NCI-H2107 (cell line): ENCODE measurements around the gene ZMYND11.
"Not testable (repeated sequence)": the region's sequence is repeated elsewhere in the genome, so short reads cannot be mapped to it uniquely, and the experiment has no call there.

ENCODE experiments used
- DNase-seq: peaks from one replicate; lab custom pipeline; 2025; lab: John Stamatoyannopoulos, UW

ZMYND11 gene

GRCh38 chr10:282294-283139 is 147.3 kb downstream of the ZMYND11 start:
- no peak for DNase-seq

GRCh38 chr10:283140-283479 is 147.9 kb downstream of the ZMYND11 start:
- no peak for DNase-seq

GRCh38 chr10:283916-284356 is 148.7 kb downstream of the ZMYND11 start:
- DNase-seq, result no peak

- DNase-seq, result no peak
Measured at GRCh38 chr10:285216-285615, 150.0 kb downstream of the ZMYND11 start.

GRCh38 chr10:287026-287709 is 151.9 kb downstream of the ZMYND11 start:
- DNase-seq, result no peak

- no peak for DNase-seq
Measured at GRCh38 chr10:287814-288213, 152.6 kb downstream of the ZMYND11 start.

- DNase-seq, result no peak
Measured at GRCh38 chr10:288316-289200, 153.3 kb downstream of the ZMYND11 start.

GRCh38 chr10:289581-289980 is 154.3 kb downstream of the ZMYND11 start:
- DNase-seq, result no peak

GRCh38 chr10:290026-290725 is 154.9 kb downstream of the ZMYND11 start:
- DNase-seq, result no peak

- no peak for DNase-seq
Measured at GRCh38 chr10:293636-294035, 158.4 kb downstream of the ZMYND11 start.

GRCh38 chr10:297567-297966 is 162.3 kb downstream of the ZMYND11 start:
- DNase-seq, result no peak

GRCh38 chr10:298033-298432 is 162.8 kb downstream of the ZMYND11 start:
- DNase-seq, result no peak

GRCh38 chr10:299512-299911 is 164.3 kb downstream of the ZMYND11 start:
- no peak for DNase-seq

GRCh38 chr10:299969-300368 is 164.7 kb downstream of the ZMYND11 start:
- DNase-seq, result no peak

- not testable (repeated sequence) for DNase-seq
Measured at GRCh38 chr10:300580-300979, 165.3 kb downstream of the ZMYND11 start.

GRCh38 chr10:301536-301935 is 166.3 kb downstream of the ZMYND11 start:
- no peak for DNase-seq
